ENCODE measurements around the gene NEB.

DNA sequence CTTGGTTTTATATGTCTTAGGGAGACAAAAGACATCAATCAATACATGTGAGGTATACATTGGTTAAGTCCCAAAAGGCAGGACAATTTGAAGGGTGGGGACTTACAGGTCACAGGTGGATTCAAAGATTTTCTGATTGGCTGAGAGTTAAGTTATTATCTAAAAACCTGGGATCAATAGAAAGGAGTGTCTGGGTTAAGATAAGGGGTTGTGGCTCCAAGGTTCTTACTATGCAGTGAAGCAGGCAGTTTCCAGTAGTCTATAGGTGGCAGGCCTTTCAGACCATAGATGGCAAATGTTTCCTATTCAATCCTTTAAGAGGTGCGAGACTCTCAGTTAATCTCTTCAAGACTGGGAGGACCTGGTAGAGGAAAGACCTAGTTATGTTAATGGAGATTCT lies 42.1 kb upstream of the NEB start:
- TF ChIP-seq CTCF (IDR thresholded peaks at IDR 0.05; ENCODE audit: low read length) (no peak), EZH2 (optimal IDR thresholded peaks at IDR 0.05; ENCODE audit: low read depth, low read length) (no peak)

Measured in MM.1S (cell line).